ENCODE results near the gene ZNF426.

The ZNF426 gene

GRCh38 chr19:9494096-9494495, 44.3 kb downstream of the ZNF426 start:
- DNase-seq, result no peak

- no peak for DNase-seq
Observed at GRCh38 chr19:9487016-9487415, 51.4 kb downstream of the ZNF426 start.

- no peak for DNase-seq
Observed at GRCh38 chr19:9485140-9485539, 53.3 kb downstream of the ZNF426 start.

- no peak for DNase-seq
Observed at GRCh38 chr19:9474975-9475374, 63.5 kb downstream of the ZNF426 start.

Measured in stimulated activated CD4-positive, alpha-beta T cell treated with anti-CD3 and anti-CD28 coated beads, Interleukin-2, amount 100 ng/mL, for 48 hours (primary cell).